Measurements from ENCODE around the gene LLGL2.

DNA sequence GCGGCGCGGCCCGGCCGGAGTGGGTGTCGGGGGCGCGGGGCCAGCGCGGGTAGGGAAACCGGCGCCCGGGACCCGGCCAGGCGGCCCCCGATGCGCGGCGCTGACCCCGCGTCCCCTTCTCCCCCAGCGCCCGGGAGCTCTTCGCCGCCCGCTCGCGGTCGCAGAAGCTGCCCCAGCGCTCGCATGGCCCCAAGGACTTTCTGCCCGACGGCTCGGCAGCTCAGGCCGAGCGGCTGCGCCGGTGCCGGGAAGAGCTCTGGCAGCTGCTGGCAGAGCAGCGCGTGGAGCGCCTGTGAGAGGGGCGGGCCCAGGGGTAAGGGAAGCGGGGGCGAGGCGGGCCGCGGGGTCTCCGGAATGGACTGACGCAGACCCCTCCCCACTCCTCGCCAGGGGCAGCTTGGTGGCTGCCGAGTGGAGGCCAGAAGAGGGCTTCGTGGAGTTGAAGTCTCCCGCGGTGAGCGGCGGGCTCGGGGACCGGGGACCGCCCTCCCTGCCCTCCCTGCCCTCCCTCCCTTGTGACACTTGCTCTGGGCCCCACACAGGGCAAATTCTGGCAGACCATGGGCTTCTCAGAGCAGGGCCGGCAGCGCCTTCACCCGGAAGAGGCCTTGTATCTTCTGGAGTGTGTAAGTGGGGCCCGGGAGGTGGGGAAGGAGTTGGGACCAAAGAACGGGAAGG is 8.7 kb upstream of the LLGL2 start:
- TF ChIP-seq CTCF (IDR thresholded peaks at IDR 0.05; ENCODE audit: low read depth, low read length), result no peak
- TF ChIP-seq EZH2phosphoT487 (IDR thresholded peaks at IDR 0.05; ENCODE audit: low read depth), result no peak

All from OCI-LY3 (cell line).